HEK293T (cell line): ENCODE results near the gene OAS2.

Experiments
- BHLHE40 ChIP-seq: fragments of 450-650 bp; IDR thresholded peaks from 2 replicates; pipeline ENCODE4 v1.6.1; 2016; ENCODE audit warnings: mild to moderate bottlenecking, moderate library complexity, borderline replicate concordance
- FOXA1 ChIP-seq: fragments of 450-650 bp; IDR thresholded peaks from 2 replicates; pipeline ENCODE4 v1.6.1; 2016; ENCODE audit warnings: mild to moderate bottlenecking
- FOXK2 ChIP-seq: fragments of 450-650 bp; IDR thresholded peaks from 2 replicates; pipeline ENCODE4 v1.6.1; 2016; ENCODE audit warnings: mild to moderate bottlenecking
- LEF1 ChIP-seq: fragments of 450-650 bp; IDR thresholded peaks from 2 replicates; pipeline ENCODE4 v1.6.1; 2017; ENCODE audit warnings: mild to moderate bottlenecking, borderline replicate concordance

- TF ChIP-seq LEF1 (no peak), FOXK2 (no peak), BHLHE40 (no peak), FOXA1 (no peak)
These were observed 80.2 kb downstream of the OAS2 start for GRCh38 chr12:113058553-113058952.
